CD4-positive, alpha-beta T cell (primary cell): ENCODE measurements around the gene TLCD3B. TPM values are rescaled to one million over a fixed set of nuclear protein-coding genes. Genes with fewer than 3 reads are reported as not detected.

Experiments used
- ATAC-seq: fragments of 200-7000 bp; cut with Tn5 transposase; one replicate; pipeline ENCODE4 v1.10.0; 2022; ENCODE audit warnings: mild to moderate bottlenecking; ENCODE audit not compliant: poor library complexity
- CTCF ChIA-PET: fragments of 350-600 bp; sonication (Branson Sonifier 250); formaldehyde crosslinking; loops from one replicate; lab custom pipeline; 2021; ENCODE audit warnings: antibody characterized with exemption, inconsistent platforms; lab: Charles Lee
- POLR2A ChIA-PET: fragments of 350-600 bp; sonication (Branson Sonifier 250); formaldehyde crosslinking; loops from one replicate; lab custom pipeline; 2021; ENCODE audit warnings: antibody characterized with exemption, inconsistent platforms; lab: Charles Lee
- DNase-seq, 14 experiments: peaks; one replicate each; pipeline ENCODE4 v3.0.0-alpha.2; 2013 to 2020; ENCODE audit warnings: mixed read lengths in 2 of 14
- H3K27ac ChIP-seq, 2 donors: one replicate each; pipeline versions ENCODE4 v1.5.1 to v1.7.0; 2013; ENCODE audit warnings: low read length in 2 of 2, low read depth in 1 of 2, mild to moderate bottlenecking in 1 of 2
- H3K27me3 ChIP-seq, 2 experiments: 1 replicate in 1 of 2; 2 replicates in 1 of 2; pipeline versions ENCODE4 v1.6.1 to v1.7.0; 2013; ENCODE audit warnings: low read length in 2 of 2, control low read depth in 1 of 2, mild to moderate bottlenecking in 1 of 2, moderate library complexity in 1 of 2; ENCODE audit not compliant: insufficient read depth in 2 of 2, control insufficient read depth in 1 of 2
- H3K36me3 ChIP-seq: one replicate; pipeline ENCODE4 v1.6.1; 2013; ENCODE audit warnings: low read length, control low read depth; ENCODE audit not compliant: insufficient read depth
- H3K4me1 ChIP-seq: one replicate; pipeline ENCODE4 v1.6.1; 2013; ENCODE audit warnings: low read length, control low read depth; ENCODE audit not compliant: insufficient read depth
- H3K4me3 ChIP-seq: one replicate; pipeline ENCODE4 v1.5.1; 2013; ENCODE audit warnings: mild to moderate bottlenecking, low read length, moderate library complexity
- H3K9me3 ChIP-seq, 2 experiments: 1 replicate in 1 of 2; 2 replicates in 1 of 2; pipeline versions ENCODE4 v1.6.1 to v1.7.0; 2013; ENCODE audit warnings: low read length in 2 of 2, mild to moderate bottlenecking in 2 of 2, control low read depth in 1 of 2, moderate library complexity in 1 of 2; ENCODE audit not compliant: control insufficient read depth in 1 of 2, insufficient read depth in 1 of 2
- H3K27ac Mint-ChIP-seq: one replicate; pipeline ENCODE4 v1.8.0; 2020; ENCODE audit warnings: mixed read lengths
- H3K27me3 Mint-ChIP-seq: one replicate; pipeline ENCODE4 v1.8.0; 2021; ENCODE audit warnings: mixed read lengths
- H3K36me3 Mint-ChIP-seq: one replicate; pipeline ENCODE4 v1.8.0; 2021; ENCODE audit warnings: low read depth, mixed read lengths
- H3K4me1 Mint-ChIP-seq: one replicate; pipeline ENCODE4 v1.8.0; 2021; ENCODE audit warnings: low read depth, mixed read lengths
- H3K4me3 Mint-ChIP-seq: one replicate; pipeline ENCODE4 v1.8.0; 2020; ENCODE audit warnings: mild to moderate bottlenecking, mixed read lengths
- H3K9me3 Mint-ChIP-seq: one replicate; pipeline ENCODE4 v1.8.0; 2020; ENCODE audit warnings: mixed read lengths
- intact Hi-C, 2 experiments: fragments of 100-400 bp; cut with DNase I in 1 of 2; cut with micrococcal nuclease in 1 of 2; formaldehyde crosslinking; loops; one replicate each; pipeline versions ENCODE4 v1.15.1 to v1.9.0; 2023 to 2025; cut with DNase I, micrococcal nuclease
- total RNA-seq, 174 experiments: library from RNA in 2 of 174; stranded (reverse) in 2 of 174; gene quantifications; one replicate each; pipeline ENCODE4 v1.2.3 and lab custom pipeline; 2021 to 2026
- TF ChIP-seq, protein P1 (sequence below): fragments of 200-600 bp; IDR thresholded peaks from one replicate; pipeline ENCODE4 v1.8.0; 2022; ENCODE audit warnings: antibody characterized with exemption, mild to moderate bottlenecking

TLCD3B gene
- total RNA-seq, 2 experiments from 2014 or later, result not detected

DNA sequence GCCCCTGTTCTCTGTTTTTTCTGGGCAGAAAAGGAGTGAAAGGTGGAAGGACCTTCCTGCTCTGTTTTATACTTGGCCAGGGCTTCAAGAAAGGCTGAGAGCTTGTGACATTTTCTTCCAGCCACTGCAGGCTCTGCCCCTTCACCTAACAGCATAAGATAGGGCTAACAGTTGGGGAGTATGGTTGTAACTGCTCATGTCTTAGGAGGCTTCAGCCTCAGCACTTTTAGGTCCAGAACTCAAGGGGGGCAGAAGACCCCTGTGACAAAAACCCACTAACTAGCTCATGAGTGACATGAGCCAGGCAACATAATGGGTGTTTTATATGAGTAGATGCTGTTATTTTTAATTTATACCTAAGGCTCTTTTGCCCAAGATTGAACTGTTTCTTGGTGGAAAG is 39.4 kb upstream of the TLCD3B start:
- ChIA-PET POLR2A (interaction anchor here (1.0 kb wide), 1 partner anchor 21 kb away, joined by 3 read pairs; the partner anchor contains the start of gene TBX6), CTCF (no interaction called here)
- Histone ChIP-seq H3K4me3 (no peak overlapping the region), H3K27ac (no peak overlapping the region), H3K27me3 (no peaks in the 10 kb centered on the region), H3K9me3 (peaks cover 0 to 4% of the 10 kb centered on the region in 2 experiments), H3K36me3 (peaks cover 59% of the 10 kb centered on the region), H3K4me1 (peaks cover 56% of the 10 kb centered on the region)
- no peak overlapping the region for H3K4me3 Mint-ChIP-seq
- peaks cover 42% of the 10 kb centered on the region for H3K4me1 Mint-ChIP-seq
- H3K36me3 Mint-ChIP-seq, result peaks cover 72% of the 10 kb centered on the region
- intact Hi-C loops, result loop anchor here in 1 of 2 experiments (10.0 kb wide), 1 partner anchor 434 kb away; no protein-coding TSS in a partner anchor
- no peak for DNase-seq
- no peaks in the 10 kb centered on the region for H3K27me3 Mint-ChIP-seq
- no peaks in the 10 kb centered on the region for H3K9me3 Mint-ChIP-seq
- ATAC-seq, result no peak
- TF ChIP-seq, protein P1, sequence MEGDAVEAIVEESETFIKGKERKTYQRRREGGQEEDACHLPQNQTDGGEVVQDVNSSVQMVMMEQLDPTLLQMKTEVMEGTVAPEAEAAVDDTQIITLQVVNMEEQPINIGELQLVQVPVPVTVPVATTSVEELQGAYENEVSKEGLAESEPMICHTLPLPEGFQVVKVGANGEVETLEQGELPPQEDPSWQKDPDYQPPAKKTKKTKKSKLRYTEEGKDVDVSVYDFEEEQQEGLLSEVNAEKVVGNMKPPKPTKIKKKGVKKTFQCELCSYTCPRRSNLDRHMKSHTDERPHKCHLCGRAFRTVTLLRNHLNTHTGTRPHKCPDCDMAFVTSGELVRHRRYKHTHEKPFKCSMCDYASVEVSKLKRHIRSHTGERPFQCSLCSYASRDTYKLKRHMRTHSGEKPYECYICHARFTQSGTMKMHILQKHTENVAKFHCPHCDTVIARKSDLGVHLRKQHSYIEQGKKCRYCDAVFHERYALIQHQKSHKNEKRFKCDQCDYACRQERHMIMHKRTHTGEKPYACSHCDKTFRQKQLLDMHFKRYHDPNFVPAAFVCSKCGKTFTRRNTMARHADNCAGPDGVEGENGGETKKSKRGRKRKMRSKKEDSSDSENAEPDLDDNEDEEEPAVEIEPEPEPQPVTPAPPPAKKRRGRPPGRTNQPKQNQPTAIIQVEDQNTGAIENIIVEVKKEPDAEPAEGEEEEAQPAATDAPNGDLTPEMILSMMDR, result no peak
- peak overlapping the region; percentile 61 for H3K27ac Mint-ChIP-seq

GRCh38 chr16:30069611-30070462 is 38.8 kb upstream of the TLCD3B start:
- ChIA-PET POLR2A (interaction anchor here (1.0 to 7.2 kb wide), 2 partner anchors 22 kb away, joined by 3 to 118 read pairs; partner anchors contain the start of gene TBX6), CTCF (no interaction called here)
- peak overlapping the region in 1 of 2 donors; percentile 13 for H3K27ac ChIP-seq
- Mint-ChIP-seq H3K9me3 (no peaks in the 10 kb centered on the region), H3K36me3 (peaks cover 75% of the 10 kb centered on the region), H3K27ac (peak overlapping the region; percentile 61), H3K27me3 (no peaks in the 10 kb centered on the region), H3K4me3 (peak overlapping the region; percentile 70), H3K4me1 (peaks cover 37% of the 10 kb centered on the region)
- peaks cover 0 to 4% of the 10 kb centered on the region in 2 experiments for H3K9me3 ChIP-seq
- TF ChIP-seq, protein P1, result no peak
- peaks cover 59% of the 10 kb centered on the region for H3K36me3 ChIP-seq
- intact Hi-C loops, result loop anchor here (5.0 to 10.0 kb wide), 6 partner anchors 45 to 565 kb away; partner anchors contain the start of genes GDPD3 (in 1 of the 2), MAZ (in 1 of the 2) and ZNF771 (in 1 of the 2)
- no peak for DNase-seq
- H3K27me3 ChIP-seq, result no peaks in the 10 kb centered on the region
- no peak overlapping the region for H3K4me3 ChIP-seq
- peaks cover 50% of the 10 kb centered on the region for H3K4me1 ChIP-seq
- ATAC-seq, result no peak

- H3K4me1 Mint-ChIP-seq, result peaks cover 37% of the 10 kb centered on the region
- intact Hi-C loops, result loop anchor here (5.0 to 10.0 kb wide), 5 partner anchors 46 to 566 kb away; partner anchors contain the start of genes GDPD3 (in 1 of the 2), MAZ (in 1 of the 2) and ZNF771 (in 1 of the 2)
- TF ChIP-seq, protein P1, result peak; percentile 37
- Histone ChIP-seq H3K4me3 (no peak overlapping the region), H3K36me3 (peaks cover 59% of the 10 kb centered on the region), H3K9me3 (peaks cover 0 to 4% of the 10 kb centered on the region in 2 experiments), H3K27ac (peak overlapping the region in 1 of 2 donors; percentile 36), H3K4me1 (peaks cover 55% of the 10 kb centered on the region), H3K27me3 (no peaks in the 10 kb centered on the region)
- peak overlapping the region; percentile 89 for H3K27ac Mint-ChIP-seq
- POLR2A ChIA-PET, result interaction anchor here (5.3 to 7.2 kb wide), 2 partner anchors 7 to 23 kb away, joined by 73 to 118 read pairs; partner anchors contain the start of genes PPP4C and TBX6
- peak; percentile 16 for ATAC-seq
- peak in 13 of 14 experiments; percentile 38 to 82 (median 60) for DNase-seq
- no peaks in the 10 kb centered on the region for H3K27me3 Mint-ChIP-seq
- peaks cover 78% of the 10 kb centered on the region for H3K36me3 Mint-ChIP-seq
- CTCF ChIA-PET, result interaction anchor here (1.1 to 5.0 kb wide), 3 partner anchors 13 to 116 kb away, joined by 3 to 26 read pairs (median 4); partner anchors contain the start of gene TBX6
- peak overlapping the region; percentile 92 for H3K4me3 Mint-ChIP-seq
- H3K9me3 Mint-ChIP-seq, result no peaks in the 10 kb centered on the region
Observed at GRCh38 chr16:30068750-30069610, 37.9 kb upstream of the TLCD3B start.
